GM18909 (cell line): Measurements from ENCODE around the gene CCL22.

Source experiments
- ATAC-seq: cut with Tn5 transposase; IDR thresholded peaks from one replicate; pipeline ENCODE4 v1.9.1; 2021; ENCODE audit warnings: mild to moderate bottlenecking; ENCODE audit not compliant: unreplicated experiment, poor library complexity

CCL22 gene

GRCh38 chr16:57413733-57414132, 55.1 kb downstream of the CCL22 start:
- no peak for ATAC-seq
